ENCODE data around the gene B4GALT2. TPM values are rescaled to one million over a fixed set of nuclear protein-coding genes. Genes with fewer than 3 reads are reported as not detected.

B4GALT2 gene
- total and polyA plus RNA-seq, 9 of the 15 experiments (the other 6 are each of a cell fraction or from before 2014, with no cell fraction given): 1.3 to 86.8 (median 43.8) TPM

DNA sequence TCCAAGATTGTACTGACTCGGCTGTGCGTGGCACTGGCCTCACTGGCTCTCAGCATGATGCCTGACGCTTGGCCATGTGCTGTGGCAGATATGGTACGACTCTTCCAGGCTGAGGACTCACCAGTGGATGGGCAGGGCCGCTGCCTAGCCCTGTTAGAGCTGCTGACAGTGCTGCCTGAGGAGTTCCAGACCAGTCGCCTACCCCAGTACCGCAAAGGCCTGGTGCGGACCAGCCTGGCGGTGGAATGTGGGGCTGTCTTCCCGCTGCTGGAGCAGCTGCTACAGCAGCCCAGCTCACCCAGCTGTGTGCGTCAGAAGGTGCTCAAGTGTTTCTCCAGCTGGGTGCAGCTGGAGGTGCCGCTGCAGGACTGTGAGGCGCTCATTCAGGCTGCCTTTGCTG is 29.3 kb upstream of the B4GALT2 start:
- Histone ChIP-seq H3K9ac (ENCODE audit: insufficient read depth in 1 of 2, low read depth in 2 of 2, low read length in 2 of 2) (peak overlapping the region in 1 of 2 experiments; percentile 59; a peak in 2 of 4 replicates), H3K36me3 (ENCODE audit: control insufficient read depth, insufficient read depth, low read length) (peaks cover 18% of the 10 kb centered on the region)

More for the DNA sequence above, 29.3 kb upstream of the B4GALT2 start:
- intact Hi-C loops (cut with micrococcal nuclease) (loop anchor here (5.0 kb wide), 1 partner anchor 88 kb away; no protein-coding TSS in a partner anchor), in situ Hi-C loops (cut with MboI) (no loop called here)
- Histone ChIP-seq H3K79me2 (ENCODE audit: control insufficient read depth, insufficient read depth, low read length) (peaks cover 42% of the 10 kb centered on the region), H3K4me3 (no peak overlapping the region), H3K27ac (ENCODE audit: extremely low read depth, low read depth, low read length) (no peak overlapping the region), H3K4me2 (ENCODE audit: insufficient read depth, low read length) (no peak overlapping the region), H2AFZ (ENCODE audit: low read depth, low read length) (no peak overlapping the region), H3K9me1 (ENCODE audit: control insufficient read depth, insufficient read depth, low read length) (no peaks in the 10 kb centered on the region), H3K9me3 (replicated peaks; ENCODE audit: control insufficient read depth, insufficient read depth, low read depth, low read length) (no peaks in the 10 kb centered on the region), H3K4me1 (replicated peaks in 1 of 2; ENCODE audit: control insufficient read depth in 2 of 2, insufficient read depth in 2 of 2, low read length in 2 of 2) (peaks cover 19 to 40% of the 10 kb centered on the region in 2 experiments), H3K27me3 (ENCODE audit: control insufficient read depth in 2 of 2, insufficient read depth in 2 of 2, low read length in 2 of 2) (no peaks in the 10 kb centered on the region), H4K20me1 (replicated peaks; ENCODE audit: control insufficient read depth, insufficient read depth, low read length) (0 out of 2 replicates have a peak, but pooled peaks cover 7% of the 10 kb centered on the region)
- no peak for FAIRE-seq
- ChIA-PET CTCF (ENCODE audit: low intra/inter-chr PET ratio) (no interaction called here), POLR2A (interaction anchor here (0.6 to 1.7 kb wide), 5 partner anchors 17 to 179 kb away, joined by 3 to 6 read pairs (median 3); no protein-coding TSS in a partner anchor)
- no peak for TF ChIP-seq ASH1L (IDR thresholded peaks at IDR 0.05; ENCODE audit: borderline replicate concordance, low read depth, partially characterized antibody)
- peak; percentile 12; the same call in 1 of the 2 replicates for TF ChIP-seq RBFOX2 (IDR thresholded peaks at IDR 0.05; ENCODE audit: low read depth, low read length)
- no peak for TF ChIP-seq CBFB (CRISPR knock-in tag; IDR thresholded peaks at IDR 0.05)
- TF ChIP-seq, protein P1, sequence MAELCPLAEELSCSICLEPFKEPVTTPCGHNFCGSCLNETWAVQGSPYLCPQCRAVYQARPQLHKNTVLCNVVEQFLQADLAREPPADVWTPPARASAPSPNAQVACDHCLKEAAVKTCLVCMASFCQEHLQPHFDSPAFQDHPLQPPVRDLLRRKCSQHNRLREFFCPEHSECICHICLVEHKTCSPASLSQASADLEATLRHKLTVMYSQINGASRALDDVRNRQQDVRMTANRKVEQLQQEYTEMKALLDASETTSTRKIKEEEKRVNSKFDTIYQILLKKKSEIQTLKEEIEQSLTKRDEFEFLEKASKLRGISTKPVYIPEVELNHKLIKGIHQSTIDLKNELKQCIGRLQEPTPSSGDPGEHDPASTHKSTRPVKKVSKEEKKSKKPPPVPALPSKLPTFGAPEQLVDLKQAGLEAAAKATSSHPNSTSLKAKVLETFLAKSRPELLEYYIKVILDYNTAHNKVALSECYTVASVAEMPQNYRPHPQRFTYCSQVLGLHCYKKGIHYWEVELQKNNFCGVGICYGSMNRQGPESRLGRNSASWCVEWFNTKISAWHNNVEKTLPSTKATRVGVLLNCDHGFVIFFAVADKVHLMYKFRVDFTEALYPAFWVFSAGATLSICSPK (IDR thresholded peaks at IDR 0.05; ENCODE audit: borderline replicate concordance): no peak
- no peak for TF ChIP-seq ZNF3 (CRISPR knock-in tag; IDR thresholded peaks at IDR 0.05)
- TF ChIP-seq BACH1 (tag; IDR thresholded peaks at IDR 0.05): no peak
- TF ChIP-seq HNRNPUL1 (IDR thresholded peaks at IDR 0.05; ENCODE audit: low read length): no peak
- ATAC-seq: no peak
- 81% methylated on average over 13 of the region's 13 CpGs for WGBS (ENCODE audit: insufficient coverage, low coverage, missing lambda C conversion rate)
- BruUV-seq (replicated peaks): no TSS peak
- no peak for DNase-seq (ENCODE audit: extremely low read depth in 1 of 4, low spot score in 3 of 4)

All from K562 (cell line).